ENCODE results near the gene MCM9.

Gene MCM9

DNA sequence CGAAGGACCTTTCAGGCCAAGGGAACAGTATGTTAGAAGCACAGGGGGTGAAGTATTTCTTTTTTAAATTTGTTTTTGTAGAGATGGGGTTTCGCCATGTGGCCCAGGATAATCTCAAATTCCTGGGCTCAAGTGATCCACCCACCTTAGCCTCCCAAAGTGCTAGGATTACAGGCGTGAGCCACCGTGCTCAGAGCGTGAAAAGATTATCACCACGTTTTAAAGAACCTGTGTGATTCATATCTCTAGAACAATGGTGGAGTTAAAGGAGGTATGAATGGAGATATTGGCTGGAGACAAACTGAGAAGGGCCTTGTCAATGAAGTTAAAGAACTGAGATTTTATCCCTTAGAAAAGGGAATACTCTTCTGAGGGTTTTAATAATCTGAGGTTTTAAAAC is 31.3 kb downstream of the MCM9 start:
- TF ChIP-seq GABPA (IDR thresholded peaks at IDR 0.05; ENCODE audit: low read depth) (no peak), POLR2AphosphoS5 (IDR thresholded peaks at IDR 0.05; ENCODE audit: low read depth) (no peak), SPI1 (IDR thresholded peaks at IDR 0.05; ENCODE audit: borderline replicate concordance, low read depth) (no peak)
- TF ChIP-seq, protein P1, sequence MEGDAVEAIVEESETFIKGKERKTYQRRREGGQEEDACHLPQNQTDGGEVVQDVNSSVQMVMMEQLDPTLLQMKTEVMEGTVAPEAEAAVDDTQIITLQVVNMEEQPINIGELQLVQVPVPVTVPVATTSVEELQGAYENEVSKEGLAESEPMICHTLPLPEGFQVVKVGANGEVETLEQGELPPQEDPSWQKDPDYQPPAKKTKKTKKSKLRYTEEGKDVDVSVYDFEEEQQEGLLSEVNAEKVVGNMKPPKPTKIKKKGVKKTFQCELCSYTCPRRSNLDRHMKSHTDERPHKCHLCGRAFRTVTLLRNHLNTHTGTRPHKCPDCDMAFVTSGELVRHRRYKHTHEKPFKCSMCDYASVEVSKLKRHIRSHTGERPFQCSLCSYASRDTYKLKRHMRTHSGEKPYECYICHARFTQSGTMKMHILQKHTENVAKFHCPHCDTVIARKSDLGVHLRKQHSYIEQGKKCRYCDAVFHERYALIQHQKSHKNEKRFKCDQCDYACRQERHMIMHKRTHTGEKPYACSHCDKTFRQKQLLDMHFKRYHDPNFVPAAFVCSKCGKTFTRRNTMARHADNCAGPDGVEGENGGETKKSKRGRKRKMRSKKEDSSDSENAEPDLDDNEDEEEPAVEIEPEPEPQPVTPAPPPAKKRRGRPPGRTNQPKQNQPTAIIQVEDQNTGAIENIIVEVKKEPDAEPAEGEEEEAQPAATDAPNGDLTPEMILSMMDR (IDR thresholded peaks at IDR 0.05; ENCODE audit: insufficient read depth, low read length): no peak
- TF ChIP-seq, protein P2, sequence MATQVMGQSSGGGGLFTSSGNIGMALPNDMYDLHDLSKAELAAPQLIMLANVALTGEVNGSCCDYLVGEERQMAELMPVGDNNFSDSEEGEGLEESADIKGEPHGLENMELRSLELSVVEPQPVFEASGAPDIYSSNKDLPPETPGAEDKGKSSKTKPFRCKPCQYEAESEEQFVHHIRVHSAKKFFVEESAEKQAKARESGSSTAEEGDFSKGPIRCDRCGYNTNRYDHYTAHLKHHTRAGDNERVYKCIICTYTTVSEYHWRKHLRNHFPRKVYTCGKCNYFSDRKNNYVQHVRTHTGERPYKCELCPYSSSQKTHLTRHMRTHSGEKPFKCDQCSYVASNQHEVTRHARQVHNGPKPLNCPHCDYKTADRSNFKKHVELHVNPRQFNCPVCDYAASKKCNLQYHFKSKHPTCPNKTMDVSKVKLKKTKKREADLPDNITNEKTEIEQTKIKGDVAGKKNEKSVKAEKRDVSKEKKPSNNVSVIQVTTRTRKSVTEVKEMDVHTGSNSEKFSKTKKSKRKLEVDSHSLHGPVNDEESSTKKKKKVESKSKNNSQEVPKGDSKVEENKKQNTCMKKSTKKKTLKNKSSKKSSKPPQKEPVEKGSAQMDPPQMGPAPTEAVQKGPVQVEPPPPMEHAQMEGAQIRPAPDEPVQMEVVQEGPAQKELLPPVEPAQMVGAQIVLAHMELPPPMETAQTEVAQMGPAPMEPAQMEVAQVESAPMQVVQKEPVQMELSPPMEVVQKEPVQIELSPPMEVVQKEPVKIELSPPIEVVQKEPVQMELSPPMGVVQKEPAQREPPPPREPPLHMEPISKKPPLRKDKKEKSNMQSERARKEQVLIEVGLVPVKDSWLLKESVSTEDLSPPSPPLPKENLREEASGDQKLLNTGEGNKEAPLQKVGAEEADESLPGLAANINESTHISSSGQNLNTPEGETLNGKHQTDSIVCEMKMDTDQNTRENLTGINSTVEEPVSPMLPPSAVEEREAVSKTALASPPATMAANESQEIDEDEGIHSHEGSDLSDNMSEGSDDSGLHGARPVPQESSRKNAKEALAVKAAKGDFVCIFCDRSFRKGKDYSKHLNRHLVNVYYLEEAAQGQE (IDR thresholded peaks at IDR 0.05; ENCODE audit: insufficient replicate concordance, low read depth): no peak
- Histone ChIP-seq H3K4me3 (replicated peaks; ENCODE audit: insufficient read depth, low read length) (no peak overlapping the region), H3K27me3 (ENCODE audit: insufficient read depth, poor library complexity, severe bottlenecking) (no peaks in the 10 kb centered on the region), H3K27ac (replicated peaks) (no peak overlapping the region)
- DNase-seq (ENCODE audit: low read depth in 1 of 2, low spot score in 1 of 2): no peak

DNA sequence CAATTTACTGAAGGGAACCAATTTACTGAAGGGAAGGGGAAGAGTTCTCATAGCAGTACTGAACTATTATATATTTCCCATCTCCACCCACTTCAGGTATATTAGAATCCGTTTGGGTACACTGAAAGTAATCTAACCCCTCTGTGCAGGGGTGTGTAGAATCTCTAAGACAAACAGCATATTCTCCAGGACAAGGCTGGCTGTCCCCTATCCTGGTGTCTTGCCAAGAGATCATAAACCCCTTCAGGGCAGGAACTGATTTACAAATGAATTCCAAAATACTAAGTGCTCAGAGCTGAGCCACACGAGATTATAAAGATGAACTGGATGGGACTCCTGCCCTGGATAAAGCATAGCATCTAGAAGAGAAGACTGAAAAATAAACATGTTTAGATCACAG is 31.8 kb downstream of the MCM9 start:
- DNase-seq (ENCODE audit: low read depth in 1 of 2, low spot score in 1 of 2): no peak
- TF ChIP-seq, protein P1 (IDR thresholded peaks at IDR 0.05; ENCODE audit: insufficient read depth, low read length): no peak
- no peak for TF ChIP-seq POLR2AphosphoS5 (IDR thresholded peaks at IDR 0.05; ENCODE audit: low read depth)
- TF ChIP-seq GABPA (IDR thresholded peaks at IDR 0.05; ENCODE audit: low read depth): no peak
- TF ChIP-seq SPI1 (IDR thresholded peaks at IDR 0.05; ENCODE audit: borderline replicate concordance, low read depth): no peak
- TF ChIP-seq, protein P2 (IDR thresholded peaks at IDR 0.05; ENCODE audit: insufficient replicate concordance, low read depth): no peak
- no peaks in the 10 kb centered on the region for H3K27me3 ChIP-seq (ENCODE audit: insufficient read depth, poor library complexity, severe bottlenecking)
- no peak overlapping the region for H3K27ac ChIP-seq (replicated peaks)
- no peak overlapping the region for H3K4me3 ChIP-seq (replicated peaks; ENCODE audit: insufficient read depth, low read length)

DNA sequence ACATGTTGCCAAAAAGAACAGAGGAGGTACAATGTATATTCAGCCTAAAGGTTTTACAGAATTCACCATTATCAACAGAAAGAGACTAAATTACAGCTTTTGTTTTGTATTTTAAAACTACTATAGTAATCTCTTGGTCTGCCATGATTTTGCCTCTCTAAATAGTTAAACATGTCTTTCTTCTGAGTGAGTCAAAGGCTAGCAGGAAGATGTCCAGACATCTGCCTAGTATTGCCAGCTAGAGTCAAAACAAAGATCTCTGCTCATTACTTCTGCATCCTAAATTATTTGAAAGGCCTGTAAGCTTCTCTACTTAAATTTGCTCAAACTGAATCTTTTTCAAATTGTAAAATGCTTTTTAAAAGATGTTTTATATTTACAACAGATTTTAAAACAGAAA is 32.2 kb downstream of the MCM9 start:
- no peak for DNase-seq (ENCODE audit: low read depth in 1 of 2, low spot score in 1 of 2)
- H3K27ac ChIP-seq (replicated peaks): no peak overlapping the region

More for the DNA sequence above, 32.2 kb downstream of the MCM9 start:
- Histone ChIP-seq H3K27me3 (ENCODE audit: insufficient read depth, poor library complexity, severe bottlenecking) (no peaks in the 10 kb centered on the region), H3K4me3 (replicated peaks; ENCODE audit: insufficient read depth, low read length) (no peak overlapping the region)
- TF ChIP-seq, protein P2 (IDR thresholded peaks at IDR 0.05; ENCODE audit: insufficient replicate concordance, low read depth): no peak
- no peak for TF ChIP-seq SPI1 (IDR thresholded peaks at IDR 0.05; ENCODE audit: borderline replicate concordance, low read depth)
- TF ChIP-seq POLR2AphosphoS5 (IDR thresholded peaks at IDR 0.05; ENCODE audit: low read depth): no peak
- TF ChIP-seq GABPA (IDR thresholded peaks at IDR 0.05; ENCODE audit: low read depth): no peak
- TF ChIP-seq, protein P1 (IDR thresholded peaks at IDR 0.05; ENCODE audit: insufficient read depth, low read length): no peak
